Measurements from ENCODE around the gene IMMP2L.

The IMMP2L gene

DNA sequence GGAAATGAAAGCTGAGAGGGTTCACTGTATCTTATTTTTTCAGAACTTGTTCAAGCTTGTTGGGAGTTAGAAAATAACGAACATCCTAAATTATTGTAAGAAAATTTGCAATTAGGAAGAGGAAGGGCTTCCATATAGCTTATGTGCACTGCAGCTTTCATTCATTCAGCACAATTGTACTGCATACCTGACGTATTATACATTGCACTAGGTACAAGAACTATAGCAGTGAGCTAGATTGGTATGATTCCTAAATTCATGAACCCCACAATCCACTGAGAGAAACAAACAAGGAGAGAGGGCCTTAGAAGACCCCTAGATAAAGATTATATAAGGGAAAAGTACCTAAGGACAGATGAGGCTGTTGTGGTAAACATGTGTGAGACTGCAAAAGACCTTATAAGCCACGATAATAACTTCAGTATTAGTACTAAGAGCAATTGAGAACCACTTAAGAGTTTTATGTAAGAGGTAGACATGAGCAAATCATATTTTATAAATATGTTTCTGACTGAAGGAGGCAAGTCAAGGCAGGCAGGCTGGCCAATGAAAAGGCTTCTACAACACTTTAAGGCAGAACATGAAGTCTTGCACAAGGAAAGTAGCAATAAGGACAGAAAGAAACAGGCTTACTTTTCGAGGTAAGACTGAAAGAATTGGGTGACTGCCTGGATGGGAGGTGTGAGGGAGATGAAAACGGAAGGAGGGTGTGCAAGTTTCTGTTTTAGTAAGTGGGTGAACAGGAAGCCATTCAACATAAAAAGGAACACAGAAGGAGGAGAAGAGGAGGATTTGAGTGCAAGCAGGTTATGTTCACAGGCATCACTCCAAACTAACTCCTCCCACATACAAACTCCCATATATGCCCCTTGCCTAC lies 549.3 kb downstream of the IMMP2L start:
- no peak for DNase-seq

DNA sequence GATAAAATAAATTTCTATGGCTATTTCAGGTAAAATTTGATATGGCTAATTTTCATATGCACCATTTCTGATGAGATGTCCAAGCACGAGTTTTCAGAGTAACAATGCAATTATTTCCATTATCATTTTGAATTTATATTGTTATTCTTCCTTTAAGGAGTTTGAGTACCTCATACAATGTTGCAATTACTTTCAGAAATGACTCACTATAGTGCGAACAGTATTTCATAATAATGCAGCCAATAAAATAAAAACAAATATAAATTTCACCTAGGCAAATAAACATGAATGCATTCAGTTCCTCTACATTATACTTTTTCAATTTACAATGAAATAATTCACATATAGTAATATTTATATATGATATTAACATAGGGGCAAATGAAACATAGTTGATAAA lies 550.1 kb downstream of the IMMP2L start:
- DNase-seq: no peak

DNA sequence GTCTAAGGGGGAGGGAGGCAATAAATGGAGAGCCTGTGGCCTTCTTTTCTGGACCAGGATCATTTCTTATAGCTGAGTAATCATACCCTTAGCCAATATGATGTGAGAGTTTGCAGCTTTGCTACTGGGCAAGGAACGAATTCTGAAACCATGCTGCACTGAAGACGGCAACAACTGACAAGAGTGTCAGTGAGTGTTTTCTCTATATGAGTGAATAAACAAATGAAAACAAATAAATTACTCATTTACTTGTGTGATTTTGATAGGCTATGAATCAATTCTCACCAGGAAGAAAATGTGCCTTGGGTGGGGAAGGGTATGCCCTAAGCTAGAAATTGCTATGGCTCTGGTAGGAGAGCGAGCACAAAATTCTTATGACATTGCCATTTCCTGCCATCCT lies 550.8 kb downstream of the IMMP2L start:
- no peak for DNase-seq

DNA sequence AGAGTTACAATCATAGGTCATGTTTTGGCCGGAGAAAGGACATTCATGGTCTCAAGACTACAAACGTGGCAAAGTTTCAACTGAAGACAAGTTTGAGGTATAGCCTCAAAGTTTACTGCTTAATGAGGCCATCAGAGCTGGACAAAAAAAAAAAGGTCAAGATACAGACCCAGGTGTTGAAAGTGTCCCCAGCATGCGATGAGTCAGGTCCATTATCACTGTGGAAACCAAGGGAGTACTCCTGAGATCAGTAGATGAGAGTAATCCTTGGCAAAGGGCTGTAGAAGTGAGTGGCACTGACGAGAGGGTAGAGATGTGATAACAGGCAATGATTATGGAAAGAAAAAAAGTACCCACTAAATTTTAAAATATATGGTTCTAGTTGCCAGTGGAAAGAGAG lies 551.5 kb downstream of the IMMP2L start:
- DNase-seq: no peak

DNA sequence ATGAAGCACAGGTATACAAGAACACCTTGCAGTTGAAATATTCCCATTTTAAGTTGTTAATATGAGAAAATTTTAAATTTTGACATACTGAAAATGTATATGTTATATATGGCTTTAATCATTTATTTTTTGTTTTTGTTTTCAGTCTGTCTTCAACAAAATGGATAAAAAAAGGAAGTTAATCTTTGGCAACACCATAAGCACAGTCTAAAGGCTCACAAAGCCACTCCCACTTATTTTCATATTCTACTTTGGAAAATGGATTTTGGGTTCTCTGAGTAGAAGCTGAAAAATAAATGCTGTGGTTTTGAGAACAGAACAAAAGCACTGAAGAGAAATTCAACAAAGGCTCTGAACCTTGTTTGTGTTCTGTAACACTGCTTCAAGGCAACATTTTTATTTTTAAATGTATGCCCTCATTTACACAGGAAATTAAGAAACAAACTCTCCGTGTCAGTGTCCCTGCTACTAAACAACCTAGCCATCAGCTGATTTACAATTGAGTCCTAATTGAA lies 552.7 kb downstream of the IMMP2L start:
- DNase-seq: no peak

DNA sequence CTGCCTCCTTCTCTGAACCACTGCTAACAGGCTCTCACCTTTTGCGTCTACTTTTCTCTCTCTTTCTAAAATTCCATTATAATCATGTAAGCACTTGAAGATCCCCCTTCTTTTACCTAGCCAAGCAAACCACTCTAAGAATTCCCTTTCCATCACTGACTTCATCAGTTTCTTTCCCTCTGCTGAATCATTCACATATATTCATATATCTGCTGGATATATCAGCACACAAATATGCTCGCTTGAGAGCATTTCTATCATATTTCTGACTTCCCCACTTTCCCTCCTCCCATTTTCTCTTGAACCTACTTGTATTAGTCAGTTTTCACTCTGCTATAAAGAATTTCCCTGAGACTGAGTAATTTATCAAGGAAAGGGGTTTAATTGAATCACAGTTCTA lies 555.6 kb downstream of the IMMP2L start:
- DNase-seq: no peak

DNA sequence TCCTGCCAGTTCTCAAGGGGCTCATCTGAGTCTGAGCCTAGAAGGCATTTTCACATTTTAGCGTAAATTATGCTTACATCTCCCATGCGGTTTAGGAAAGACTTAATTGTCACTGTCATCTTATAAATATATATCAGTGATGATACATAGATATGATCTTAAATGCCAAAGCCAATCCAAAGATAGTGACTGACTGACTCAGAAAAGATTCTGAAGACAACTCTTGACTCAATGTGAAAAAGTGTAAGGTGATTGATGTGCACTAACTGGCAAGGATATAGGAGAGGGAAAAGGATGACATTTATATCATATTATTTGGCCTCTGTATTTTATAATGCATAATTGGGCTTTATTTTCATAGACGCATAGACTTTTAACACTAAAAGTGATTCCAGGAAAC lies 556.3 kb downstream of the IMMP2L start:
- no peak for DNase-seq

DNA sequence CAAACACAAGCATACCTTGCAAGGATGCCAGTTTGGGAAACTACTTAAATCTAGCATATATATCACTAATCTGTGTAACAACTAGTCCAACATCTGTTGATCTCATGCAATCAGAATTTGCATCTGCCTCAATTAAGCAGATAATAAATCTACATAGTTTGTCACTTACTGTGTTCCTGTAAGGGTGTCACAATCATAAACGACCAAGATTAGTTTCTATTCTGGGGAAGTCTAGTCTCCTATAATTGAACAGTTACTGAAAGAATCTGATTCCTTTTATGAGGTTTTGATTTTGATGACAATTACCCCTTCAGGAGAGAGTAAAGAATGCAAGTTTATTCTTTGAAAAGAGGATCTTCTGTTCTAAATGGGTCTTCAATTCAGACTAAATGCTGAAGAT lies 556.8 kb downstream of the IMMP2L start:
- no peak for DNase-seq

DNA sequence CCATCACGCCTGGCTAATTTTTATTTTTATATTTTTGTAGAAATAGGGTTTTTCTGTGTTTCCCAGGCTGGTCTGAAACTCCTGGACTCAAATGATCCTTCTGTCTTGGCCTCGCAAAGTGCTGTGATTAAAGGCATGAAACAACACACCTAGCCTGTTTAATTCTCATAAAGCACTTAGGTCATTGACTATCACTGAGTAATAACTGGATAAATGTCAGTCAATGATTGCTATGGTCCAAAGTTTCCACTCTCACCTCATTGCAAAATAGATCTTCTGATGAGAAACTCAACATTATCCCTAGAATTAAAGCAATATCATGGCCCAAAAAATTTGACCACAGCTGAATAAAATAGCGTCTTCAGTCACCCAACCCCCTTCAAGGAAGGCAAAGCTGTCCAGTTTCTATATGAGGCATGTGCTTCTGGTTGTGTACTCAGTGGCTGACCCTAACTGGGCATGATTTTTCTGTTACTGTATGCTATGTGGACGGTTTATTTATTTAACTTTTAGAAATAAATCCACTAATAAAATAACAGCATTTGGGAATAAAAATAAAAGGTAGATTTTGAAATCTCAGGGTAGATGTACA lies 557.9 kb downstream of the IMMP2L start:
- no peak for DNase-seq

DNA sequence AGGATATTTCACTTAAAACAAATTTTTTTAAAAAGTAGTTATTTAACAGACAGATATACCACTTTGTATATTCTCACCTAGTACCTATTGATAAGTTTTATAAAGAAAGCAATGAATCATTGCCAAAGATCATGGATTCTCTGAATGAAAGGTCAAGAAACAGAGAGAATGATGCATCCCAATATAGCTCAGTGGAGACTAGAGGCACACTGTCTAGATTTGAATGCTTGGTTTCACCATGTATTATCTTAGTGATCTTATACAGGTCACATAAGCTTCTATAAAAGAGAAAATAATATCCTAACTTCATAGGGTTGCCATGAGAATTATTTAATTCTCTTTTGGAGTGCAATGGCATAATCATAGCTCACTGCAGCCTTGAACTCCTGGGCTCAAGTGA lies 558.4 kb downstream of the IMMP2L start:
- DNase-seq: no peak

DNA sequence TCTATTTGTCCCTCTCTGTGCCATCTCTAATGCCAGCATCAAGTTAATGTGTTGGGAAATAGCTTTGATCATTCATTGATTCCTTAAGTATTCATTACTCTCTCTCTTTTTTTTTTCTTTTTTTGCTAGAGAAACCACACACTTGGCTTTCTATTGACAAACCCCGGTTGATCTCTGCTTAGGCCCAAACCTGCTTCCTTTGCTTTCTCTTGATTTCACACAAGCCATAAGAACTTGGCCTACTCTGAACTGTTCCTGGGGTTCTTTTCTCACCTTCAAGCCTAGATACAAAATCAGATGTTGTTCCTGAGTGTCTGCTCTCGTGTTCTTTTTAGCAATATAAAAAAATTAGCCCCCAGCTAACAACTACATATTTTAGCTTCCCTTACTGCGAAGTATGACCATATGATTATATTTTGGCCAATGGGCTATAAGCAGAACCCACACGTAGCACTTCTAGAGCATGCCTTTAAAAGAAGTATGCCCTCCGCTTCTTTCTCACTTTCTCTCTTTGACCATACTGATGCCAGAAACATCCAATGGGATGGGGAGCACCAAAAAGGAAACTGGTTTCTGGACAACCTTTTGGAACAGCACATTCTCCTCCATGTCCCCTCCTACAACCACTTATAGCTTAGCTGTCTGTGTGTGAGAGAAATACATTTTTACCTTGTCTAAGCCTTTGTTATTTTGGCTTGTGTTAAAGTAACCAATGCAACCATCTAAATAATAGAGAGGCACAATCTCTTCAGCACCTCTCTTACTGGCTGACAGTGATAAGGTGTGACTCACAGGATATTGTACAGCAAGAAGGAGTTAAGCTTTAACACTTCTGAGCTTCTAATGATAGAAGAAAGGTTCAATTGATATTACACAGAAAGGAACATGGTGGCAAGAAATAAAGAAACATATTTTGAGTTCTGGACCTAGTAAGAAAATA lies 568.0 kb downstream of the IMMP2L start:
- no peak for DNase-seq

DNA sequence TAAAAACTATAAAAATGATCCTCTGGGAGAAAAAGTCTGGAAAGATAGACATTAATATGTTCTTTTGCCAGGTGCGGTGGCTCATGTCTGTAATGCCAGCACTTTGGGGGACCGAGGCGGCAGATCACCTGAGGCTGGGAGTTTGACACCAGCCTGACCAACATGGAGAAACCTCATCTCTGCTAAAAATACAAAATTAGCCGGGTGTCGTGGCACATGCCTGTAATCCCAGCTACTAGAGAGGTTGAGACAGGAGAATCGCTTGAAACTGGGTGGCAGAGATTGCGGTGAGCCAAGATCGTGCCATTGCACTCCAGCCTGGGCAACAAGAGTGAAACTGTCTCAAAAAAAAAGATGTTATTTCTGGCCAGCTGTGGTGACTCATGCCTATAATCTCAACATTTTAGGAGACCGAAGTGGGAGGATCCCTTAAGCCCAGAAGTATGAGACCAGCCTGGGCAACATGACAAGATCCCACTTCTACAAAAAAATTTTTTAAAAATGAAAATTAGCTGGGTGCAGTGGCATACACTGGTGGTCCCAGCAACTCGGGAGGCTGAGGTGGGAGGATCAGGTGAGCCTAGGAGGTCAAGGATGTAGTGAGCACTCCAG lies 573.3 kb downstream of the IMMP2L start:
- no peak for DNase-seq

DNA sequence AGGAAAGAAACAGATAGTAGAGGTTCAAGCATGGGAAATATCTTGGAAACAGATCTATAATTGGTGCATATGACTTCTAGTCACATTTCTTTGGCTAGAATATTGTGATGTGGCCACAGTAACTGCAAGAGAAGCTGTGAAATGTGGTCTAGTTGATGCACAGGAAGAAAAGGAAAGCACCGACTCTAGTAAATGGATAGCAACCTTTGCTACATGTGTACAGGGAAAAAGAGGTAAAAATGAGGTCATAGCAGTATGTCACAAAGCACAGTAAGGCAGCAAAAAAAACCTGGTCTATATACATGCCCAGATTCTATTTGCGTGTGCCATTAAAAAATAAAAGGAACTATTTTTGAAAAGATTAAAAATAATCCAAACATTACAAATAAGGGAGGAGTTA lies 573.9 kb downstream of the IMMP2L start:
- DNase-seq: no peak

DNA sequence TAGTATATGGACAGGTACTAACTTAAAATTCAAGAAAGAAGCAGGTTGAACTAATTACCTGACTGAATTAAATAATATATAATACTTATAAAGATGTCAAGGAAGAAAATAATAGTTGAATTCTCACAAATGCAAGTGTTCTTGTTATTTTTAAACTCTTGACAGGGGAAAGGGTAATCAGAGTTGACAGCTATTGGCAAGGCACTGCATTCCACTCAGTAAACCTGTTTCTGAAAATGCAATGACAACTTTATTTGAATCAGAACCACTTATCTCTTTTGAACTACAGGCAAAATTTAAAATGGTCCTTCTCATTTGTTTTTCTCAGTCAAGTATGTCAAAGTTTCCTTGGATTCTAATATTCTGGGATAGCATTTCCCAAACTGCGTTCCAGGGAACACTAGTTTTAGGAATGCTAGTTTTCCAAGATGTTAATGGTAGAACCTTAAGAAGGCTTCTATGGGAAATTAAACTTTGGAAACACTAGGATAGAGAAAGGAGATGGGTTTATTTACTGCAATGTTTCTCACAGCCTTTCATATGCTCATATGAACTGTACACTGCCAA lies 575.1 kb downstream of the IMMP2L start:
- DNase-seq: no peak

DNA sequence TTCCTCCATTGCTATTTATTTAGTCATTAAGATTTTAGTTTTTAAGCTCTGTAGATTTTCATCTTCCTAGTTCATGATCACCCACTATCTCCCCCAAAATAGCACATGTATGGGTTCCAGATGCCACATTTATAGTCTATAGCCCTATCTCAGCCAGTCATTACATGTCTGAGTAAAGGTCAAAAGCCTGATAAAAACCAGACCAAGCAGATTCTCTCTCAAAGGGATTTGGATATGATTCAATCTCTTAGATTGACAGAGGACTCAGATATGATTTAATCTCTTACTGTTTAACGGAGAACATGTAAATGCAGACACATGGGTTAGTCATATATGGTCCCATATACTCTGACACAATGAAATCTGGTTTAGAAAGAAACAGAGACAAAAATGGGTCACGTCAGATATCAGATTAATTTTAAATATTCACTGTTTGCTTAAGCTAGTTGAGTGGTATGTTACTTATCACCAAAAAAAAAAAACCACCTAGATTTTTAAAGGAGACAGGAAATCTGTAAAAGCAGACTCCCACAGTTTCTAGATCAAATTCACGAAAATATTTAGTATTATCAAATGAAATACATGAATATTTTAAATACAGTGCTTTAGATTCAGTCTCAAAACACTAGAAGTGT lies 578.4 kb downstream of the IMMP2L start:
- DNase-seq: no peak

DNA sequence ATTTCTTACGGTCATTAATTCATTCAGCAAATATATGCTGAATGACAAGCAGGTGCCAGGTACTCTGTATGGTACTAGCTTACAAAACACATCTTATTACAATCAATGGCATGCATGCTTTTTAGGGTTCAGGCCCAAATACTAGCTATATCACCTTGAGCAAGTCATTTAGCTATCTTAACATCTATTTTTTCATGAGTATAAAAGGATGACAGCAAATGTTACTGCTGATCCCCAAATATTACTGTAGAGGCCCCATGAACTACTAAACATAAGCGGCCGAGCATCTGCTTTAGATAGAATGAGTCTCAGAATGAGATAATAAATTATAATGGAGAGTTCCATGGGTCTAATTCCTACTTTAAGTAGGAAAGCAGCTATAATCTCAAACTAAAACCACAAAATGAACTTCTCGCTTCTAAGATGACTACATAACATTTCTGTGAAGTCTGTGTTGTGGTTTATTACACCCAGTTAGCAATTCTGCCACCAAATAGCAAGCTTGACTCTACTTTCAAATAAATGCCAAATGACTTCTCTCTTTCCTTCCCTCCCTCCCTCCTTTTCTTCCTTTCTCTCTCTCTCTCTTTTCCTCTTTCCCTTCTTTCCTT lies 585.1 kb downstream of the IMMP2L start:
- no peak for DNase-seq

DNA sequence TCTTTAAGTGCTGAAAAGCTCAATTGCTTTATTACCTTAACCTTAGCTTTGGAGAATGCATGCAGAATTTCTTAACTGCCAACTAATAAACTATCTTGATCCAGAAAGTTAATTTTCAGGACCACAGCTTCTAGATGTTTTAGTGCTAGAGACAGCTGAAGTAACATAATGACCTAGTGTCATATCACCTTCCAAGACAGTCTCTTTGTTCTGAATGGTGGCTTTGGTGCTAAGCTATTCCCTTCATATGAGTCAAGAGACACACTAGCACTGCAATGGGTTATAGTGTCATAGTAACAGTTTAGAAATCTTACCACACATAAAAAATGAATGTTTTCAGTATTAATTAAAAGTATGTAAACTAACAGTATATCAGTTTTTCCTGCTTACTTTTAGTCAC lies 586.8 kb downstream of the IMMP2L start:
- no peak for DNase-seq

DNA sequence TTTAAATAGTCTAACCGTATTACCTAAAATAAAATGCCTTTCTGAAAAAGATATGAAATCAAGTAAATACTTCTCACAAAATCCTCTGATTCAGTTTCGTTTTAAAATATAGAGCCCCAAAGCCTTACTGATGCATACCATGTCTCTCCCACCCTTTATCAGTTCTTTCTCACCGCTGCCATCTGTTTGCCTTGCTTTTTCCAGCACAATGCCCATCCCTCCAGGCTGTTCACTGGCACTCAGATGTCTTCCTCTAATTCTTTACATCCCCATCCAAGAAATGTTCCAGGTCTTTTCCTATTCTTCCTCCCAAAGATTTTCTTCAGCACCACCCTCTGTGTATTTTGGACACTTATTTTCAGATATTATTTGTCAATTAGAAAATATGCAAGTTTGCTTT lies 587.9 kb downstream of the IMMP2L start:
- DNase-seq: no peak

DNA sequence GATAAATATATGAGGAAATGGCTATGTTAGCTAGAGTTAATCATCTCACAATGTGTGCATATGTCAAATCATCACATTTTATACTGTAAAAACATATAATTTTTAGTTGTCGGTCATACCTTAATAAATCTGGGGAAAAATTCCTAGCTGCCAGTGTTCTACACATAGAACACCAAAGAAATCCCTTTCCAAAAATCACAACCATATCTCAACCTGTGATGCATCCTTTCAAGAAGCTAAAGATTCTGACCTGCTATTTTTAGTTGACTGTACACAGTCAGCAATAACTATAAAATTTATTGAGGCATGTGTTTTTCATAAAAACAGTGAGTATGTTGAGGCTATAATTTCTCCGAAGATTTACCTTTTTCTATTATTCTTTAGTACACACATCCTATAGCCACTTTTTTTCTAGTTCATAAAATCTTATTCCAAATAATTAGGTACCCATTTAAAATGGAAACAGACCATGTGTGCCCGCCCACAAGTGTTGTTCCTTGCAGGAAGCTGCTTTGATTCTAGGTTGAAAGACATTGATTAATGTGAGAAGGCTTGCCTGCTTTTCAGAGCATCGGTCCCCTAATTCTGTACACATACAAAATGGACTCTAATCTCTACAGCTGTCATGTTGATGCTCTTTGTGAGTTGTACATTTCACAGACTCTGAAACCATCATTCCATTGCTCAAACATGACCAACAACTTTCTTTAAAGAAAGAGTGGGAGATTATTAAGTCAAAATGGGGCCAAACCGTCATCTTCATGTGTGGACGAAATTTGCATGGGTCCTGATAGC lies 588.9 kb downstream of the IMMP2L start:
- DNase-seq: no peak

DNA sequence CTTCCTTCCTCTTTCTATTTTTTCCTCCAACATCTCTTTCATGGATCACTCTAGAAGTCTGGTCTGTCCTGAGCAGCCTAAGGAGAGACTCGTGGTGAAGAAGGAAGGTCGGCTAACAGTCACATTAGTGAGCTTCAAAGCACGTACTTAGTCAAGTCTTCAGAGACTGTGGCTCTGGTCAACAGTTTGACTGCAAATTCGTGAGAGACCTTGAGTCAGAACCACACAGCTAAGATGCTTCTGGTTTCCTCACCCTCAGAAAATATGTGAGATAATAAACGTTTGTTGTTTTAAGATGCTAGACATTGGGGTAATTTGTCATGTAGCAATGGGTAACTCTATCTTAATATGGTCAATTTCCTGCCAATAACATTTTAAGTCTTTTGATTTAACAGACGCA lies 597.5 kb downstream of the IMMP2L start:
- DNase-seq: no peak

DNA sequence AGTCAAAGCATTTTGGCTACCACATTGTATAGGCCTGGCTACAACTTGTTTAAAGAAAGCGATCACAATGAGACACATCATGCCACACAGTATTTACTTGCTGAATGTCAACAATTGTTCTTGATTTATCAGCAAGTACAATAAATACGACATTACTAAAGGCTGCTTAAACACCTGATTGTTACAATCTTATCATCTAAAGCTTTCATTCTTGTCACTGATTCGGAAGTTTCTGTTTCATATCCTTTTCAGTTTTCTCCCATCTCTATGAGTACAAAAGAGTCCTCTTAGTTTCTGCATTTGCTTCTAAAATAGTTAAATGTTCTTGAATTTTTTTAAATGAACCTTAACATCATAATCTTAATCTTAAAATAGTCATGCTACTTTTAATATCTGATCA lies 599.5 kb downstream of the IMMP2L start:
- no peak for DNase-seq

Measured in NCI-H2081 treated with DMSO at 0.1 percent for 48 hours (cell line).